DMS53 treated with DMSO at 0.1 percent for 48 hours (cell line): Measurements from ENCODE around the gene FLRT2.

ENCODE experiments used
- DNase-seq: peaks from one replicate; lab custom pipeline; 2025; ENCODE audit not compliant: unreplicated experiment; lab: John Stamatoyannopoulos, UW

Gene FLRT2

GRCh38 chr14:85530626-85531025 lies 682 bp downstream of the FLRT2 start:
- no peak for DNase-seq

- DNase-seq = peak; percentile 21
Measured at GRCh38 chr14:85531141-85531586, 1.2 kb downstream of the FLRT2 start.

- DNase-seq = peak; percentile 42
Measured at GRCh38 chr14:85531587-85532373, 1.8 kb downstream of the FLRT2 start.

- DNase-seq = no peak
Measured at GRCh38 chr14:85532374-85533022, 2.6 kb downstream of the FLRT2 start.

- no peak for DNase-seq
Measured at GRCh38 chr14:85533023-85533860, 3.3 kb downstream of the FLRT2 start.

- DNase-seq = no peak
Measured at GRCh38 chr14:85533861-85534291, 3.9 kb downstream of the FLRT2 start.

GRCh38 chr14:85534458-85535293 lies 4.7 kb downstream of the FLRT2 start:
- DNase-seq = no peak

- DNase-seq = no peak
Measured at GRCh38 chr14:85535321-85535720, 5.4 kb downstream of the FLRT2 start.

GRCh38 chr14:85535991-85536832 lies 6.3 kb downstream of the FLRT2 start:
- peak; percentile 37 for DNase-seq

GRCh38 chr14:85536833-85537190 lies 6.9 kb downstream of the FLRT2 start:
- DNase-seq = no peak

- DNase-seq = no peak
Measured at GRCh38 chr14:85537526-85537925, 7.6 kb downstream of the FLRT2 start.

- DNase-seq = no peak
Measured at GRCh38 chr14:85538636-85539035, 8.7 kb downstream of the FLRT2 start.

GRCh38 chr14:85539510-85539909 lies 9.6 kb downstream of the FLRT2 start:
- DNase-seq = no peak

GRCh38 chr14:85542623-85543022 lies 12.7 kb downstream of the FLRT2 start:
- no peak for DNase-seq

GRCh38 chr14:85545738-85546137 lies 15.8 kb downstream of the FLRT2 start:
- DNase-seq = no peak

GRCh38 chr14:85546390-85546789 lies 16.4 kb downstream of the FLRT2 start:
- DNase-seq = no peak

- no peak for DNase-seq
Measured at GRCh38 chr14:85549697-85550096, 19.8 kb downstream of the FLRT2 start.

- peak; percentile 21 for DNase-seq
Measured at GRCh38 chr14:85554106-85554505, 24.2 kb downstream of the FLRT2 start.

GRCh38 chr14:85556267-85556666 lies 26.3 kb downstream of the FLRT2 start:
- DNase-seq = no peak

- no peak for DNase-seq
Measured at GRCh38 chr14:85558505-85558904, 28.6 kb downstream of the FLRT2 start.
